ENCODE results near the gene FOXP2. TPM values are rescaled to one million over a fixed set of nuclear protein-coding genes. Genes with fewer than 3 reads are reported as not detected.

Gene FOXP2
- total and polyA plus RNA-seq, 2 of the 4 experiments (the other 2 are of a cell fraction) = 0.89 to 1.1 TPM

DNA sequence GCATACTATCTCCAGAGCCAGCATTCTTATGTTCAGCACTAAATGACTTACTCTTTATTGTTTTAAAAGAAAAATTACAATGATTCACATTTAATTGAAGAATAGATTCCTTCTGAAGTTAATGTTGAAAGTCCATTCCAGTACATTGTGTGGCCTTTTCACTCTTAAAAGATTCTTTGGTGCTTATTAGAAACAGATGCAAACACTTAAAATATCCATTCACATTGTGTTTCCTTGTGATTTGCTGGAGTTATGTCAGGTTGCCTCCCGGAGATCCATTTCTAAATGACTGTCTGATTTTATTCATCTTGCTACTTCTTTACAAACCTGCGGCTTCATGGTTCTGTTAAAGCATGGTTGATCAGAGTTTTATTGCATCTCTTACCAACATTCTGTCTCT is 152.8 kb downstream of the FOXP2 start:
- H3K79me1 ChIP-seq (ENCODE audit: low read depth in 1 of 2, low read length in 2 of 2) = no peaks in the 10 kb centered on the region
- ATAC-seq (ENCODE audit: low read depth) = no peak
- no peak overlapping the region for H2AFZ ChIP-seq (replicated peaks; ENCODE audit: low read length, poor library complexity)
- H4K8ac ChIP-seq (ENCODE audit: low read depth in 2 of 2, low read length in 2 of 2) = no peak overlapping the region
- H2BK120ac ChIP-seq (ENCODE audit: low read depth, low read length) = no peak overlapping the region
- no peak overlapping the region for H3K4me2 ChIP-seq (ENCODE audit: low read depth, low read length)
- H3K18ac ChIP-seq (ENCODE audit: low read depth, low read length) = no peak overlapping the region
- BruUV-seq (replicated peaks) = no TSS peak
- H4K5ac ChIP-seq (ENCODE audit: low read depth, low read length) = no peak overlapping the region
- H3K9me1 ChIP-seq (ENCODE audit: insufficient read depth, low read length) = no peaks in the 10 kb centered on the region
- H2BK15ac ChIP-seq (ENCODE audit: low read depth, low read length) = no peak overlapping the region
- H2AK5ac ChIP-seq (ENCODE audit: low read depth, low read length) = no peak overlapping the region
- no peak overlapping the region for H3K4me3 ChIP-seq (ENCODE audit: insufficient read depth, low read depth, low read length)
- H2BK5ac ChIP-seq (ENCODE audit: low read depth, low read length, poor library complexity, severe bottlenecking) = no peak overlapping the region
- no peak overlapping the region for H2BK20ac ChIP-seq (ENCODE audit: low read depth, low read length)
- H3K9me3 ChIP-seq (ENCODE audit: control insufficient read depth, insufficient read depth, low read length) = no peaks in the 10 kb centered on the region
- H3K4ac ChIP-seq (ENCODE audit: low read depth, low read length) = no peak overlapping the region
- H3K36me3 ChIP-seq (ENCODE audit: control insufficient read depth, insufficient read depth, low read length) = no peaks in the 10 kb centered on the region
- POLR2A ChIA-PET (ENCODE audit: unreplicated experiment) = no interaction called here
- H2AK9ac ChIP-seq (replicated peaks; ENCODE audit: low read depth, low read length, poor library complexity) = no peak overlapping the region
- no peaks in the 10 kb centered on the region for H3K4me1 ChIP-seq (ENCODE audit: control insufficient read depth, insufficient read depth, low read length)
- H3K14ac ChIP-seq (replicated peaks; ENCODE audit: low read depth, low read length) = no peak overlapping the region
- no peak overlapping the region for H3K9ac ChIP-seq (ENCODE audit: low read depth, low read length)
- intact Hi-C loops (cut with micrococcal nuclease) (no loop called here), in situ Hi-C loops (cut with MboI; ENCODE audit: low sequenced_read_pairs) (no loop called here), dilution Hi-C loops (cut with HindIII; ENCODE audit: low sequenced_read_pairs, unreplicated experiment) (no loop called here)
- no peaks in the 10 kb centered on the region for H4K20me1 ChIP-seq (ENCODE audit: insufficient read depth, low read length)
- no peak for DNase-seq
- H3K23ac ChIP-seq (ENCODE audit: low read depth, low read length) = no peak overlapping the region
- H3K27ac ChIP-seq (ENCODE audit: insufficient read depth, low read length) = no peak overlapping the region
- no peak overlapping the region for H3K56ac ChIP-seq (ENCODE audit: extremely low read depth, insufficient read depth, low read length)
- TF ChIP-seq ELK1 (IDR thresholded peaks at IDR 0.05; ENCODE audit: borderline replicate concordance, low read depth, low read length) (no peak), CHD1 (IDR thresholded peaks at IDR 0.05; ENCODE audit: low read depth, low read length) (no peak), FOS (IDR thresholded peaks at IDR 0.05; ENCODE audit: low read depth, low read length) (no peak)
- CTCF ChIA-PET = no interaction called here
- no peaks in the 10 kb centered on the region for H3K27me3 ChIP-seq (ENCODE audit: control insufficient read depth, insufficient read depth, low read length)
- no peak overlapping the region for H4K91ac ChIP-seq (ENCODE audit: insufficient read depth, low read depth, low read length)
- no CpG with 5 or more reads among the region's 2 CpGs for WGBS, 2 experiments (ENCODE audit: extremely low coverage in 2 of 2, insufficient read length in 1 of 2)

All from IMR-90 (cell line).